ENCODE measurements around the gene NR1I2. TPM values are rescaled to one million over a fixed set of nuclear protein-coding genes. Genes with fewer than 3 reads are reported as not detected.

Gene NR1I2
- total RNA-seq, 1 experiment from 2014 or later = 0.07 TPM

GRCh38 chr3:119815716-119816115 is 33.8 kb downstream of the NR1I2 start:
- ATAC-seq = no peak
- H3K4me2 ChIP-seq (ENCODE audit: low read length) = no peak overlapping the region
- H3K79me2 ChIP-seq (ENCODE audit: insufficient read depth, low read length) = no peaks in the 10 kb centered on the region
- H3K9me3 ChIP-seq (ENCODE audit: control insufficient read depth in 1 of 2, insufficient read depth in 1 of 2, low read depth in 1 of 2, low read length in 2 of 2) = no peaks in the 10 kb centered on the region
- intact Hi-C loops (cut with micrococcal nuclease) = no loop called here
- no peak for DNase-seq (ENCODE audit: low read depth, low spot score)
- H3K4me3 ChIP-seq (replicated peaks in 1 of 2; ENCODE audit: low read depth in 1 of 2, low read length in 2 of 2) = no peak overlapping the region
- RAD21 ChIA-PET (ENCODE audit: low non-redundant PET in 1 of 2, low total read pairs in 2 of 2, uncharacterized antibody in 2 of 2, unreplicated experiment in 2 of 2) = no interaction called here
- CTCF ChIA-PET = no interaction called here
- no peaks in the 10 kb centered on the region for H3K4me1 ChIP-seq (ENCODE audit: control insufficient read depth in 1 of 2, insufficient read depth in 2 of 2, low read length in 2 of 2)
- POLR2A ChIA-PET = no interaction called here
- BruUV-seq (replicated peaks) = no TSS peak
- no peak overlapping the region for H3K27ac ChIP-seq (ENCODE audit: low read depth, low read length)
- TF ChIP-seq SP1 (IDR thresholded peaks at IDR 0.05; ENCODE audit: low read depth) = no peak
- TF ChIP-seq ZNF274 (IDR thresholded peaks at IDR 0.05; ENCODE audit: low read depth, low read length) = no peak
- TF ChIP-seq ATF3 (IDR thresholded peaks at IDR 0.05) = no peak
- no peak for TF ChIP-seq MAX (IDR thresholded peaks at IDR 0.05)
- no peak for TF ChIP-seq POLR2A (IDR thresholded peaks at IDR 0.05; ENCODE audit: borderline replicate concordance, extremely low read depth, insufficient read depth, insufficient read length)
- no peak for TF ChIP-seq CBX3 (IDR thresholded peaks at IDR 0.05; ENCODE audit: low read depth)
- no peaks in the 10 kb centered on the region for H3K36me3 ChIP-seq (ENCODE audit: control insufficient read depth in 1 of 2, insufficient read depth in 2 of 2, low read length in 2 of 2)
- no peak overlapping the region for H2AFZ ChIP-seq (ENCODE audit: low read depth, low read length, poor library complexity, severe bottlenecking)
- no peaks in the 10 kb centered on the region for H3K27me3 ChIP-seq (ENCODE audit: insufficient read depth, low read length)
- no peak overlapping the region for H3K9ac ChIP-seq (ENCODE audit: low read length)
- H4K20me1 ChIP-seq (ENCODE audit: insufficient read depth) = no peaks in the 10 kb centered on the region
- no peaks in the 10 kb centered on the region for H3K9me2 ChIP-seq (ENCODE audit: insufficient read depth)

GRCh38 chr3:119817071-119817470 is 35.2 kb downstream of the NR1I2 start:
- Histone ChIP-seq H3K4me3 (replicated peaks in 1 of 2; ENCODE audit: low read depth in 1 of 2, low read length in 2 of 2) (no peak overlapping the region), H3K27me3 (ENCODE audit: insufficient read depth, low read length) (no peaks in the 10 kb centered on the region), H3K79me2 (ENCODE audit: insufficient read depth, low read length) (no peaks in the 10 kb centered on the region), H3K4me1 (ENCODE audit: control insufficient read depth in 1 of 2, insufficient read depth in 2 of 2, low read length in 2 of 2) (no peaks in the 10 kb centered on the region), H3K4me2 (ENCODE audit: low read length) (no peak overlapping the region), H3K36me3 (ENCODE audit: control insufficient read depth in 1 of 2, insufficient read depth in 2 of 2, low read length in 2 of 2) (no peaks in the 10 kb centered on the region), H4K20me1 (ENCODE audit: insufficient read depth) (no peaks in the 10 kb centered on the region), H3K9me3 (ENCODE audit: control insufficient read depth in 1 of 2, insufficient read depth in 1 of 2, low read depth in 1 of 2, low read length in 2 of 2) (no peaks in the 10 kb centered on the region), H3K9me2 (ENCODE audit: insufficient read depth) (no peaks in the 10 kb centered on the region), H3K9ac (ENCODE audit: low read length) (no peak overlapping the region), H2AFZ (ENCODE audit: low read depth, low read length, poor library complexity, severe bottlenecking) (no peak overlapping the region), H3K27ac (ENCODE audit: low read depth, low read length) (no peak overlapping the region)
- ChIA-PET POLR2A (no interaction called here), RAD21 (ENCODE audit: low non-redundant PET in 1 of 2, low total read pairs in 2 of 2, uncharacterized antibody in 2 of 2, unreplicated experiment in 2 of 2) (no interaction called here), CTCF (no interaction called here)
- ATAC-seq (no peak), DNase-seq (ENCODE audit: low read depth, low spot score) (no peak)
- no TSS peak for BruUV-seq (replicated peaks)
- TF ChIP-seq POLR2A (IDR thresholded peaks at IDR 0.05; ENCODE audit: borderline replicate concordance, extremely low read depth, insufficient read depth, insufficient read length) (no peak), YY1 (IDR thresholded peaks at IDR 0.05; ENCODE audit: extremely low read depth, insufficient replicate concordance, low read depth, low read length) (no peak), ELF1 (IDR thresholded peaks at IDR 0.05; ENCODE audit: borderline replicate concordance, low read depth) (no peak)
- intact Hi-C loops (cut with micrococcal nuclease) = no loop called here

Data from HCT116 (cell line).